K562 (cell line): ENCODE measurements around the gene HAUS3. TPM values are rescaled to one million over a fixed set of nuclear protein-coding genes. Genes with fewer than 3 reads are reported as not detected.

Experiments
- ATAC-seq: fragments of 200-7000 bp; cut with Tn5 transposase; 3 replicates; pipeline ENCODE4 v1.9.1; 2020; ENCODE audit warnings: moderate library complexity
- BruUV-seq: library from RNA; stranded (reverse); fragments of 400-500 nt; replicated peaks from 2 replicates; lab custom pipeline; 2021; lab: Mats Ljungman, UMichigan
- CTCF ChIA-PET: fragments of 300-600 bp; formaldehyde crosslinking; extraction: SDS; loops from one replicate; lab custom pipeline; 2021; ENCODE audit warnings: low intra/inter-chr PET ratio; lab: Yijun Ruan, JAX
- POLR2A ChIA-PET: fragments of 300-600, 350-650 bp; sonication (Branson Sonifier 250); formaldehyde crosslinking; extraction: SDS; loops from one replicate; lab custom pipeline; 2021; ENCODE audit warnings: antibody characterized with exemption, inconsistent platforms; lab: Yijun Ruan, JAX
- DNase-seq, 4 experiments: peaks; one replicate each; pipeline versions ENCODE4 v3.0.0 to v3.0.0-alpha.2; 2011 to 2018; ENCODE audit warnings: low spot score in 3 of 4, mixed read lengths in 3 of 4; ENCODE audit errors: extremely low read depth in 1 of 4
- FAIRE-seq: peaks from 2 replicates; lab custom pipeline; 2011; peaks lifted over from hg19 to GRCh38; lab: Jason Lieb, UNC
- H2AFZ ChIP-seq: 2 replicates; pipeline ENCODE4 v1.6.0; 2011; ENCODE audit warnings: low read depth, low read length, control low read depth, inconsistent platforms
- H3K27ac ChIP-seq: fragments of 200-600 bp; 3 replicates; pipeline ENCODE4 v1.8.0; 2011; ENCODE audit warnings: low read depth, mild to moderate bottlenecking, control low read depth, inconsistent platforms, low read length, moderate library complexity, mixed read lengths; ENCODE audit errors: extremely low read depth
- H3K27me3 ChIP-seq, 2 experiments: fragments of 300-600 bp in 1 of 2; 2 replicates in 1 of 2; 3 replicates in 1 of 2; pipeline versions ENCODE4 v1.6.0 to v1.8.0; 2011; ENCODE audit warnings: inconsistent platforms in 2 of 2, low read length in 2 of 2, mild to moderate bottlenecking in 1 of 2, mixed read lengths in 1 of 2, moderate library complexity in 1 of 2; ENCODE audit not compliant: control insufficient read depth in 2 of 2, insufficient read depth in 2 of 2
- H3K36me3 ChIP-seq: fragments of 300-600 bp; 3 replicates; pipeline ENCODE4 v1.8.0; 2011; ENCODE audit warnings: mild to moderate bottlenecking, low read length, inconsistent platforms; ENCODE audit not compliant: control insufficient read depth, insufficient read depth
- H3K4me1 ChIP-seq, 2 experiments: fragments of 200-600 bp in 1 of 2; replicated peaks in 1 of 2; 2 replicates in 1 of 2; 3 replicates in 1 of 2; pipeline versions ENCODE4 v1.5.1 to v1.8.0; 2011; ENCODE audit warnings: inconsistent platforms in 2 of 2, low read length in 2 of 2, mild to moderate bottlenecking in 1 of 2, mixed read lengths in 1 of 2, moderate library complexity in 1 of 2; ENCODE audit not compliant: control insufficient read depth in 2 of 2, insufficient read depth in 2 of 2
- H3K4me2 ChIP-seq: 2 replicates; pipeline ENCODE4 v1.6.1; 2011; ENCODE audit warnings: low read length, control low read depth, inconsistent platforms, mixed read lengths; ENCODE audit not compliant: insufficient read depth
- H3K4me3 ChIP-seq: fragments of 200-600 bp; sonication (generic), shearing (Covaris generic); 2 replicates; pipeline ENCODE4 v1.5.1; 2016; ENCODE audit warnings: control low read depth, inconsistent platforms
- H3K79me2 ChIP-seq: fragments of 200-600 bp; 3 replicates; pipeline ENCODE4 v1.8.0; 2011; ENCODE audit warnings: low read length, inconsistent platforms; ENCODE audit not compliant: control insufficient read depth, insufficient read depth
- H3K9ac ChIP-seq, 2 experiments: 2 replicates each; pipeline versions ENCODE4 v1.6.0 to v1.6.1; 2011; ENCODE audit warnings: low read depth in 2 of 2, low read length in 2 of 2, control low read depth in 1 of 2, inconsistent platforms in 1 of 2, mild to moderate bottlenecking in 1 of 2, mixed read lengths in 1 of 2; ENCODE audit not compliant: insufficient read depth in 1 of 2
- H3K9me1 ChIP-seq: one replicate; pipeline ENCODE4 v1.6.0; 2011; ENCODE audit warnings: inconsistent platforms, mild to moderate bottlenecking, low read length, moderate library complexity; ENCODE audit not compliant: control insufficient read depth, insufficient read depth
- H3K9me3 ChIP-seq: replicated peaks from 2 replicates; pipeline ENCODE4 v1.5.1; 2011; ENCODE audit warnings: low read depth, low read length, inconsistent platforms; ENCODE audit not compliant: control insufficient read depth, insufficient read depth
- H4K20me1 ChIP-seq: replicated peaks from 2 replicates; pipeline ENCODE4 v1.6.1; 2011; ENCODE audit warnings: low read length, inconsistent platforms, mixed read lengths; ENCODE audit not compliant: control insufficient read depth, insufficient read depth
- NCOA2 ChIP-seq, 2 experiments: fragments of 450-650 bp; IDR thresholded peaks; 2 replicates each; pipeline ENCODE4 v1.6.1; 2018; ENCODE audit warnings: mild to moderate bottlenecking in 2 of 2, moderate library complexity in 1 of 2; ENCODE audit not compliant: partially characterized antibody in 2 of 2
- RAD21 ChIP-seq, 2 experiments: fragments of 250-450 bp in 1 of 2; fragments of 450-650 bp in 1 of 2; sonication (Bioruptor Pico) in 1 of 2; formaldehyde crosslinking in 1 of 2; IDR thresholded peaks in 1 of 2; conservative IDR thresholded peaks in 1 of 2; 2 replicates each; pipeline versions ENCODE4 v1.4.0 to v1.8.0; 2020 to 2022; ENCODE audit warnings: mild to moderate bottlenecking in 2 of 2, moderate library complexity in 1 of 2
- REST ChIP-seq, 2 experiments: fragments of 450-650 bp; formaldehyde crosslinking in 1 of 2; IDR thresholded peaks; 2 replicates each; pipeline versions ENCODE4 v1.4.0 to v1.6.1; 2014 to 2020; ENCODE audit warnings: mild to moderate bottlenecking in 2 of 2, borderline replicate concordance in 1 of 2, low read depth in 1 of 2
- SMAD4 ChIP-seq: fragments of 250-450 bp; sonication (Bioruptor Pico); conservative IDR thresholded peaks from 2 replicates; pipeline ENCODE4 v1.8.0; 2021; ENCODE audit warnings: inconsistent platforms, mild to moderate bottlenecking, moderate library complexity
- ZBTB5 ChIP-seq: fragments of 450-650 bp; IDR thresholded peaks from 2 replicates; pipeline ENCODE4 v1.6.1; 2017; ENCODE audit warnings: antibody characterized with exemption
- ZNF134 ChIP-seq: fragments of 250-450 bp; sonication (Bioruptor Pico); conservative IDR thresholded peaks from 2 replicates; pipeline ENCODE4 v1.4.0; 2020
- ZNF507 ChIP-seq: conservative IDR thresholded peaks from 2 replicates; pipeline ENCODE4 v1.6.1; 2017; ENCODE audit warnings: missing genetic modification characterization, missing compliant biosample characterization
- WGBS: fragments of 100-300 bp; shearing (Covaris generic); methylation state at CpG from one replicate; pipeline ENCODE4 v1.1.6; 2016; ENCODE audit warnings: low coverage, mixed read lengths; ENCODE audit not compliant: insufficient coverage; ENCODE audit errors: missing lambda C conversion rate; 5-methylcytosine and 5-hydroxymethylcytosine counted together
- in situ Hi-C: fragments of 300-500 bp; cut with MboI; formaldehyde crosslinking; loops from 4 replicates; pipeline ENCODE4 v1.15.0; 2018; ENCODE audit warnings: inconsistent platforms, mixed read lengths
- intact Hi-C: fragments of 100-400 bp; cut with micrococcal nuclease; formaldehyde crosslinking; loops from 2 replicates; pipeline ENCODE4 v1.14.2; 2022
- polyA plus RNA-seq, 8 experiments: library from polyadenylated mRNA; depleted of rRNA in 4 of 8; stranded (reverse) in 5 of 8; unstranded in 3 of 8; fragments of >200 nt; fragmentation: Nextera tagmentation in 2 of 8; fragmentation: Illumina TruSeq in 1 of 8; extraction: Ambion mirVana in 2 of 8; extraction: Trizol in 1 of 8; gene quantifications; 2 replicates each; pipeline versions ENCODE4 v1.2.1 to v1.2.3, GENCODE V29; 2011 to 2014; ENCODE audit warnings: inconsistent platforms in 1 of 8, missing spikeins in 1 of 8
- total RNA-seq, 7 experiments: library from RNA; depleted of rRNA in 6 of 7; stranded (reverse); fragments of >200 nt in 6 of 7; fragmentation: Illumina TruSeq in 2 of 7; extraction: Trizol in 2 of 7; gene quantifications; 2 replicates each; pipeline versions ENCODE4 v1.2.1 to v1.2.3, GENCODE V29; 2011 to 2021; ENCODE audit warnings: low replicate concordance in 1 of 7

The HAUS3 gene
- total and polyA plus RNA-seq, 9 of the 15 experiments (the other 6 are each of a cell fraction or from before 2014, with no cell fraction given) = 8.9 to 25.7 (median 21.5) TPM

GRCh38 chr4:2186133-2186864, 55.6 kb downstream of the HAUS3 start:
- CTCF ChIA-PET = no interaction called here
- H2AFZ ChIP-seq = no peak overlapping the region
- H3K36me3 ChIP-seq = no peaks in the 10 kb centered on the region
- H3K9ac ChIP-seq = no peak overlapping the region
- H4K20me1 ChIP-seq = no peaks in the 10 kb centered on the region
- peaks cover 7% of the 10 kb centered on the region; the same call in 1 of the 2 replicates for H3K9me3 ChIP-seq
- H3K4me1 ChIP-seq = no peaks in the 10 kb centered on the region
- intact Hi-C loops (loop anchor here (5.0 to 10.0 kb wide), 2 partner anchors 271 to 439 kb away; no protein-coding TSS in a partner anchor), in situ Hi-C loops (no loop called here)
- POLR2A ChIA-PET = interaction anchor here (0.6 kb wide), 1 partner anchor 247 kb away, joined by 3 read pairs; no protein-coding TSS in a partner anchor
- peak in 1 of 4 experiments; percentile 36 for DNase-seq
- H3K9me1 ChIP-seq = no peaks in the 10 kb centered on the region
- 7% methylated on average over 9 of the region's 9 CpGs for WGBS
- no peaks in the 10 kb centered on the region for H3K27me3 ChIP-seq
- no peak overlapping the region for H3K27ac ChIP-seq
- peak; percentile 84 for ATAC-seq
- H3K4me2 ChIP-seq = no peak overlapping the region
- H3K79me2 ChIP-seq = no peaks in the 10 kb centered on the region
- no TSS peak for BruUV-seq
- peak; percentile 44 for FAIRE-seq
- no peak overlapping the region for H3K4me3 ChIP-seq
- TF ChIP-seq ZNF507 (tag) = no peak
- TF ChIP-seq ZBTB5 = no peak
- peak; percentile 63; the same call in 1 of the 2 replicates for TF ChIP-seq REST (IDR thresholded peaks at IDR 0.05; ENCODE audit: borderline replicate concordance)
- TF ChIP-seq REST (CRISPR knock-in tag; IDR thresholded peaks at IDR 0.05; ENCODE audit: low read depth) = no peak
- peak; percentile 45; the same call in 1 of the 2 replicates for TF ChIP-seq ZNF134 (CRISPR knock-in tag)
- TF ChIP-seq SMAD4 (CRISPR knock-in tag) = no peak
- no peak for TF ChIP-seq NCOA2 (IDR thresholded peaks at IDR 0.05; ENCODE audit: partially characterized antibody in 2 of 2)
- TF ChIP-seq RAD21 (CRISPR knock-in tag; conservative IDR thresholded peaks at IDR 0.05 in 1 of 2, IDR thresholded peaks at IDR 0.05 in 1 of 2) = peak in 1 of 2 experiments; percentile 67; a peak in 2 of 4 replicates
